ENCODE measurements around the gene CDH1.

Gene CDH1

DNA sequence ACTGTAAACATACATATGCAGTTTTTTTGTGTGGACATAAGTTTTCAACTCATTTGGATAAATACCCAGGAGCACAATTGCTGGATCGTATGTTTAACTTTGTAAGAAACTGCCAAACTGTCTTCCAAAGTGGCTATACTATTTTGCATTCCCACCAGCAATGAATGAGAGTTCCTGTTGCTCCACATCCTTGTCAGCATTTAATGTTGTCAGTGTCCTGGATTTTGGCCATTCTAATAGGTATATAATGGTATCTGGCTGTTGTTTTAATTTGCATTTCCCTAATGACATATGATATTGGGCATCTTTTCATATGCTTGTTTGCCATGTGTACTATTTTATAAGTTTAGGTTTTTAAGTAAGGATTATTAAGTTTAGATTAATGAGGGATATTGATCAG is 120.4 kb downstream of the CDH1 start:
- DNase-seq (ENCODE audit: low read depth), result no peak

DNA sequence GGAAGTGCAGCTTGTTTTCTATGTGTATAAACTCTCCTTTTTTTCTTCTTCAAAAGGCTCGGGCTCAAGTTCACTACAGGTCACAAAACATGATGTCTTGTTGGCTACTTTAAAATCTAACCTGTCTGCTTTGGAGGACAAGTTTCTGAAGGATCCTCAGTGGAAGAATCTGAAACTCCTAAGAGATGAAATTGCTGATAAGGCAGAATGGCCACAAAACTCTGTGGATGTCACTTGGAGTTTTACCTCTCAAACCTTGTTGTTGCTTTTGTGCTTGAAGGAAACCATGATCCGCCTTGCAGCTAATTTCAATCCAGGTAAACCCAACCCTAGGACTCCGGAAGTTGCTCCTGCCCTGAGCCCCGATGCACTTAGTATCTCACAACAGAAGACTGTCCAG is 122.7 kb downstream of the CDH1 start:
- DNase-seq (ENCODE audit: low read depth), result no peak

DNA sequence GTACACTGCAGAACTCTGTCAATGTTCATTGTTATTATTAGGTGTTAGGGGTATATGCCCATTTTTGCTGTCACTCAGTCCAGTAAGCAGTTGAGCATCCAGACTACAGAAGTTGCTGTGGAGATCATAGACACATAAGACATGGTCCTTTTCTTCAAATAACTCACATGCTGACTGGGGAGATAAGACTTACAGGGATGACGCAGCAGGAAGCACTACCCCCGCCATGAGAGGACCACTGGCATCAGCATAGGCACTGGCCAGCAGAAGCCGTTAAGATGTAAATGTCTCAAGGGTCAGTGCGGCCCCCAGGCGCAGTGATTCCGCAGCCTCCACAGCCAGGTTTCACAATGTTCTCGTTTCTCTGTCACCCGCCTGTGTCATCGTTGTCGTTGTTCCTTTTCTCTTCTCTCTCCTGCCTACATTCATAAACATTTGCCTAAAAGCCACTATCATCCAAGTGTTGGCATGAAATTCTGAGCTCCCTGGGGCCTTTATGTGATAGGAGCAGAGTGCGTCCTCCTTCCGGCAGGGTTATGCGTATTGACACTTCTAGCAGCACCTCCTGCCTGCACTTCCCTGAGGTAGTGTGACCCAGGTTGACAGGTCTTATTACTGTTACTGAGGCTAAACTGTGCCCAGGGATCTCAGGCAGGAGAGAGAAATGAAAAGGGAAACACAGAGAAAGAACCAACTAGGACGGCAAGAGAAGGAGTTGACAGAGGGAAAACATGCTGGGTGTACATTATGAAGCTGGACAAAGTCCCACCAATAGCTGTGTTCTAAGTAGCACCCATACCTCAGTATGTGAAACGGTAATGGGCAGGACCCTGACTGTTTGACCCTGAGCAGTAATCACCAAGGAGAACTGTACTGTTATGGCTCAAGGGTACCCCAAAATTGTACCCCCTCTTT is 124.1 kb downstream of the CDH1 start:
- no peak for DNase-seq (ENCODE audit: low read depth)

DNA sequence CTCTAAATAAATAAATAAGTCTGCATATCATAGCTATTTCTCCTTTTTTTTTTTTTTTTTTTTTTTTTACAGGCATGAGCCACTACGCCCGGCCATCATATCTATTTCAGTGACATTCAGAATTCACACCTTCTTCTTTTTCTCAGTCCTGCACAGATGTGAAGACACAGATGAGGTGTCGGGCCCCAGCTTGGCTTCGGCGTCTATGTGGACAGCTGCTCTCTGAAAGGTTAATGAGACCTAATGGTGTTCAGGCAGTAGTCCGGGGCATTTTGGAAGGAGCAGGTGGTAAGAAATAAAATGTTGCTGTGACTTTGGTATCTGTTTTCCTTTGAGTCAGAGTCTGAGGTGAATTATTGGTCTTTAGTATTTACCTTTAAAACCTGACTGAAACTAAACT is 129.8 kb downstream of the CDH1 start:
- DNase-seq (ENCODE audit: low read depth), result no peak

GRCh38 chr16:68869492-68870088 is 132.5 kb downstream of the CDH1 start:
- no peak for DNase-seq (ENCODE audit: low read depth)

GRCh38 chr16:68873635-68874471 is 136.8 kb downstream of the CDH1 start:
- DNase-seq (ENCODE audit: low read depth), result no peak

DNA sequence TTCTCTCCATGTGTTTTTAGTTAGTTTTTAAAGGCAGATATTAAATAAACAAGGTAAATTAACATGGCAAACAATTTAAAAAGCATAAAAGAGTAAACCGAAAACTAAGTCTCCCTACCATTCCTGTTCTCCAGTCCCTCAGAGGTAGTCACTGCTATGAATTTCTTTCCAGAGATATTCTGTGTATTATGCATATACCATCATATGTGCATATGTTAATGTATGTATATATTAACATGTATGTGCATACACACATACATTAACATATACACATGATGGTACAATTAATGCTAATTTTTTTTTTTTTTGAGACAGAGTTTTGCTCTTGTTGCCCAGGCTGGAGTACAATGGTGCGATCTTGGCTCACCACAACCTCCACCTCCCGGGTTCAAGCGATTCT is 138.8 kb downstream of the CDH1 start:
- no peak for DNase-seq (ENCODE audit: low read depth)

GRCh38 chr16:68883685-68884084 is 146.6 kb downstream of the CDH1 start:
- no peak for DNase-seq (ENCODE audit: low read depth)

DNA sequence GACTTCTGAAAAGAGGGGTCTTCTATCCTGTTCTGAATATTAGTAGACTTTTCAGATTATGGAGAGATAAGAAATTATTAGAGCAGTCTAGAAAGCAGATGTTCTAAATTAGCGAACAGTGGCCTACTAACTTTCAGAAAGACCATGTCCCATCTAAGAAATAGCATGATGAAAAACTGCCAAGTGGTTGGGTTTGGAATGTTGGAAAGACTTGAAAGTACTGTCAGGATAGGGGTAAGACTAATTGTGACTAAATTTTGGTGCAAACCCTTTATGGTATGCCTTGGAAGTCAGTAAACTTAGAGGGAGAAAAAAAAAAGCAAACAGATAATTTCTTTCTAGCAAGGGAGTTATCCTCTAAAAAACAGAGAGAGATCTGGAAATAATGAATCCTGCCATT is 147.3 kb downstream of the CDH1 start:
- DNase-seq (ENCODE audit: low read depth), result no peak

Measured in fibroblast of gingiva (primary cell).